HEK293 (cell line): ENCODE measurements around the gene SNCAIP.

Source experiments
- CTCF ChIA-PET: fragments of 350-600 bp; formaldehyde crosslinking; extraction: SDS; loops from one replicate; lab custom pipeline; 2021; ENCODE audit warnings: antibody characterized with exemption; lab: Yijun Ruan, JAX
- POLR2A ChIA-PET: fragments of 300-600 bp; formaldehyde crosslinking; extraction: SDS; loops from one replicate; lab custom pipeline; 2020; ENCODE audit warnings: antibody characterized with exemption, inconsistent platforms; lab: Yijun Ruan, JAX
- H3K27ac ChIP-seq: fragments of 200-500 bp; sonication (Bioruptor generic); 2 replicates; pipeline ENCODE4 v1.5.1; 2014; ENCODE audit warnings: low read depth, low read length, control low read depth, inconsistent platforms; ENCODE audit errors: extremely low read depth
- H3K36me3 ChIP-seq, 2 experiments: fragments of 200-500 bp in 1 of 2; sonication (Bioruptor generic) in 1 of 2; 1 replicate in 1 of 2; 2 replicates in 1 of 2; pipeline ENCODE4 v1.5.1; 2014 to 2017; ENCODE audit warnings: inconsistent platforms in 2 of 2, low read length in 2 of 2; ENCODE audit not compliant: control insufficient read depth in 2 of 2, insufficient read depth in 1 of 2
- H3K4me1 ChIP-seq: fragments of 200-500 bp; sonication (Bioruptor generic); 2 replicates; pipeline ENCODE4 v1.5.1; 2014; ENCODE audit warnings: mild to moderate bottlenecking, low read length, inconsistent platforms; ENCODE audit not compliant: control insufficient read depth, insufficient read depth
- H3K4me3 ChIP-seq: 2 replicates; pipeline ENCODE4 v1.5.1; 2011; ENCODE audit warnings: low read depth, mild to moderate bottlenecking, control low read depth, low read length, moderate library complexity
- H3K9me3 ChIP-seq: fragments of 200-500 bp; sonication (Bioruptor generic); 2 replicates; pipeline ENCODE4 v1.5.1; 2014; ENCODE audit warnings: low read depth, low read length, inconsistent platforms; ENCODE audit not compliant: control insufficient read depth, insufficient read depth
- BCL11A ChIP-seq: fragments of 450-650 bp; formaldehyde crosslinking; IDR thresholded peaks from 2 replicates; pipeline ENCODE4 v1.5.1; 2016; ENCODE audit warnings: low read depth, missing biosample characterization, missing genetic modification characterization
- MEIS1 ChIP-seq: sonication (generic); formaldehyde crosslinking; IDR thresholded peaks from 2 replicates; pipeline ENCODE4 v1.8.1; 2022; ENCODE audit warnings: missing genetic modification reagents, mild to moderate bottlenecking, borderline replicate concordance
- MYNN ChIP-seq: fragments of 450-650 bp; formaldehyde crosslinking; IDR thresholded peaks from 2 replicates; pipeline ENCODE4 v1.5.1; 2016; ENCODE audit warnings: missing biosample characterization, missing genetic modification characterization, borderline replicate concordance
- ZBTB48 ChIP-seq: fragments of 450-650 bp; formaldehyde crosslinking; IDR thresholded peaks from 2 replicates; pipeline ENCODE4 v1.5.1; 2016; ENCODE audit warnings: missing biosample characterization, missing genetic modification characterization
- ZBTB8A ChIP-seq: fragments of 450-650 bp; formaldehyde crosslinking; IDR thresholded peaks from 2 replicates; pipeline ENCODE4 v1.5.1; 2016; ENCODE audit warnings: missing biosample characterization, missing genetic modification characterization
- ZNF112 ChIP-seq: fragments of 450-650 bp; formaldehyde crosslinking; IDR thresholded peaks from 2 replicates; pipeline ENCODE4 v1.5.0; 2017; ENCODE audit warnings: missing biosample characterization, missing genetic modification characterization
- ZNF274 ChIP-seq, 2 experiments: fragments of 200-500 bp in 1 of 2; fragments of 450-650 bp in 1 of 2; sonication (Bioruptor generic) in 1 of 2; formaldehyde crosslinking in 1 of 2; IDR thresholded peaks; 2 replicates each; pipeline versions ENCODE4 v1.5.1 to v1.6.1; 2014 to 2016; ENCODE audit warnings: borderline replicate concordance in 1 of 2, inconsistent platforms in 1 of 2, low read length in 1 of 2, missing biosample characterization in 1 of 2, missing genetic modification characterization in 1 of 2
- ZNF366 ChIP-seq: fragments of 450-650 bp; formaldehyde crosslinking; conservative IDR thresholded peaks from 2 replicates; pipeline ENCODE4 v1.5.1; 2016; ENCODE audit warnings: missing biosample characterization, missing genetic modification characterization
- ZNF37A ChIP-seq: fragments of 450-650 bp; IDR thresholded peaks from 2 replicates; pipeline ENCODE4 v1.5.1; 2018; ENCODE audit warnings: missing biosample characterization, missing genetic modification characterization
- ZNF394 ChIP-seq: fragments of 450-650 bp; formaldehyde crosslinking; IDR thresholded peaks from 2 replicates; pipeline ENCODE4 v1.5.1; 2016; ENCODE audit warnings: missing biosample characterization, missing genetic modification characterization, mild to moderate bottlenecking, moderate library complexity, borderline replicate concordance
- ZNF416 ChIP-seq: fragments of 450-650 bp; formaldehyde crosslinking; IDR thresholded peaks from 2 replicates; pipeline ENCODE4 v1.5.1; 2016; ENCODE audit warnings: missing biosample characterization, missing genetic modification characterization
- ZNF433 ChIP-seq: fragments of 450-650 bp; formaldehyde crosslinking; IDR thresholded peaks from 2 replicates; pipeline ENCODE4 v1.5.1; 2016; ENCODE audit warnings: missing biosample characterization, missing genetic modification characterization, low read depth
- ZNF510 ChIP-seq: fragments of 450-650 bp; formaldehyde crosslinking; IDR thresholded peaks from 2 replicates; pipeline ENCODE4 v1.5.1; 2018; ENCODE audit warnings: mild to moderate bottlenecking, missing genetic modification characterization, missing biosample characterization; ENCODE audit not compliant: insufficient replicate concordance
- ZNF544 ChIP-seq: fragments of 450-650 bp; formaldehyde crosslinking; IDR thresholded peaks from 2 replicates; pipeline ENCODE4 v1.5.0; 2017; ENCODE audit warnings: missing biosample characterization, missing genetic modification characterization
- ZNF548 ChIP-seq: fragments of 450-650 bp; formaldehyde crosslinking; IDR thresholded peaks from 2 replicates; pipeline ENCODE4 v1.5.1; 2016; ENCODE audit warnings: missing biosample characterization, missing genetic modification characterization
- ZNF555 ChIP-seq: fragments of 450-650 bp; formaldehyde crosslinking; conservative IDR thresholded peaks from 2 replicates; pipeline ENCODE4 v1.5.1; 2017; ENCODE audit warnings: missing biosample characterization, mild to moderate bottlenecking, missing genetic modification characterization, inconsistent platforms
- ZNF585B ChIP-seq: fragments of 450-650 bp; formaldehyde crosslinking; IDR thresholded peaks from 2 replicates; pipeline ENCODE4 v1.5.1; 2016; ENCODE audit warnings: missing biosample characterization, missing genetic modification characterization
- ZNF623 ChIP-seq: fragments of 450-650 bp; formaldehyde crosslinking; IDR thresholded peaks from 2 replicates; pipeline ENCODE4 v1.5.1; 2016; ENCODE audit warnings: missing biosample characterization, missing genetic modification characterization
- ZNF670 ChIP-seq: fragments of 450-650 bp; formaldehyde crosslinking; IDR thresholded peaks from 2 replicates; pipeline ENCODE4 v1.5.1; 2016; ENCODE audit warnings: missing biosample characterization, missing genetic modification characterization, low read depth
- ZNF747 ChIP-seq: fragments of 450-650 bp; formaldehyde crosslinking; IDR thresholded peaks from 2 replicates; pipeline ENCODE4 v1.5.1; 2016; ENCODE audit warnings: missing biosample characterization, missing genetic modification characterization
- ZNF837 ChIP-seq: fragments of 450-650 bp; formaldehyde crosslinking; IDR thresholded peaks from 2 replicates; pipeline ENCODE4 v1.5.1; 2016; ENCODE audit warnings: missing biosample characterization, missing genetic modification characterization
- ZSCAN30 ChIP-seq: fragments of 450-650 bp; IDR thresholded peaks from 2 replicates; pipeline ENCODE4 v1.5.1; 2018; ENCODE audit warnings: missing biosample characterization, mild to moderate bottlenecking, missing genetic modification characterization, moderate library complexity
- TF ChIP-seq, protein P1 (sequence below): fragments of 450-650 bp; formaldehyde crosslinking; IDR thresholded peaks from 2 replicates; pipeline ENCODE4 v1.5.1; 2016; ENCODE audit warnings: missing biosample characterization, missing genetic modification characterization
- TF ChIP-seq, protein P2 (sequence below): fragments of 450-650 bp; formaldehyde crosslinking; IDR thresholded peaks from 2 replicates; pipeline ENCODE4 v1.5.1; 2016; ENCODE audit warnings: missing biosample characterization, missing genetic modification characterization
- TF ChIP-seq, protein P3 (sequence below): fragments of 450-650 bp; formaldehyde crosslinking; conservative IDR thresholded peaks from 2 replicates; pipeline ENCODE4 v1.5.1; 2016; ENCODE audit warnings: low read depth, missing biosample characterization, missing genetic modification characterization

SNCAIP gene

DNA sequence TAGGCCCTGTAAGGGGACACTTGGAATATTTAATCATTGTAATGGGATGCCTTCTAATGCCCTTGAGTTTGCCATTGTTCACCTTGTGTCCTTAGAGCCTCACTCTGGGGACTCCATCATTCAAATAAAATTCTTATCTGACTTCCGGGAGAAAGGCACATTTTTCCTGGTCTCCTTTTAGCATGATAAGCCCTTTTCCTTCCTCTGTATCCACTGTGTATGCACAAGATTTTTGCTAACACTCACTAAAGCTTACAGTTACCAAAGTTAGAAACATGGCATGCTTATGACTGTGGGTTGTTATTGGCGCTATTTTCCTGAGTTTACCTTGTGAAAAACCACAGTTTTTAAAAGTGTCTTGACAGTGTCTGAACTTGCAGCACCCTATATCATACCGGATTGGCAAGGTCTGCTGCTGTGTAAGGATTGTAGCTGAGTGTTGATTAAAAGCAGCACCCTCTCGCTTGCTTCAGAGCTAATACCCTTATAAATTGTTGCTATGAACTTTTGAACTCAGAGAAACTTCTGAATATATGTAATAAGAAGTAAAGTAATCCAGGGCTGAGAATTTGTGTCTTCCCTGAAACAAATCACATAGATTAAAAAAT is 46.4 kb downstream of the SNCAIP start:
- no peaks in the 10 kb centered on the region for H3K36me3 ChIP-seq
- H3K27ac ChIP-seq = no peak overlapping the region
- H3K4me3 ChIP-seq = no peak overlapping the region
- CTCF ChIA-PET = no interaction called here
- no peaks in the 10 kb centered on the region for H3K9me3 ChIP-seq
- TF ChIP-seq ZNF837 (tag by site-specific recombination) = no peak
- no peak for TF ChIP-seq ZBTB48
- TF ChIP-seq ZNF548 (tag by site-specific recombination) = no peak
- TF ChIP-seq ZNF112 (tag by site-specific recombination) = no peak
- TF ChIP-seq MYNN (tag by site-specific recombination) = no peak
- no peak for TF ChIP-seq ZNF366
- TF ChIP-seq, protein P1, sequence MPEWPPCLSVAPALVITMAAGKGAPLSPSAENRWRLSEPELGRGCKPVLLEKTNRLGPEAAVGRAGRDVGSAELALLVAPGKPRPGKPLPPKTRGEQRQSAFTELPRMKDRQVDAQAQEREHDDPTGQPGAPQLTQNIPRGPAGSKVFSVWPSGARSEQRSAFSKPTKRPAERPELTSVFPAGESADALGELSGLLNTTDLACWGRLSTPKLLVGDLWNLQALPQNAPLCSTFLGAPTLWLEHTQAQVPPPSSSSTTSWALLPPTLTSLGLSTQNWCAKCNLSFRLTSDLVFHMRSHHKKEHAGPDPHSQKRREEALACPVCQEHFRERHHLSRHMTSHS = no peak
- TF ChIP-seq ZNF585B (tag by site-specific recombination) = no peak
- no peak for TF ChIP-seq MEIS1 (CRISPR knock-in tag)
- POLR2A ChIA-PET = no interaction called here
- H3K4me1 ChIP-seq = peaks cover 21% of the 10 kb centered on the region

DNA sequence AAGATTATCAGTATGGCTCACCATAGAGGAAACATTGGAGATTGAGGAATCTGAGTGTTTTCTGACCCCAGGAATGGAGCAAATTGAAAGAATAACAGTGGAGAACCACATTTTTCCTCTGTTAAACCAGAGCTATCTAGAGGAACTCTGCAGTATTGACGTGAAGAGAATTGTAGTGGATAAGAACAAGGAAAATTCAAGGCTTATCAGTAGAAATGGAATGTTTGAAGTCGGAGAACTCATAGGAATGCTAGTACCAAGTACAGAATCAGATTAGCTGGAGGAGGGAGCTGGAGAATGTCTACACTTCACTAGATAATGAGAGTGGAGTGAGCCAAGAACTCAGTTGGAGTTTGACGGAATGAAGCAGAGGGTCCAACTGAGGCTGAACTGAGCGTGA is 50.3 kb downstream of the SNCAIP start:
- Histone ChIP-seq H3K27ac (no peak overlapping the region), H3K4me3 (no peak overlapping the region), H3K36me3 (no peaks in the 10 kb centered on the region), H3K9me3 (no peaks in the 10 kb centered on the region), H3K4me1 (peaks cover 5% of the 10 kb centered on the region)
- ChIA-PET POLR2A (no interaction called here), CTCF (no interaction called here)
- no peak for TF ChIP-seq ZSCAN30 (tag by site-specific recombination)
- TF ChIP-seq, protein P2, sequence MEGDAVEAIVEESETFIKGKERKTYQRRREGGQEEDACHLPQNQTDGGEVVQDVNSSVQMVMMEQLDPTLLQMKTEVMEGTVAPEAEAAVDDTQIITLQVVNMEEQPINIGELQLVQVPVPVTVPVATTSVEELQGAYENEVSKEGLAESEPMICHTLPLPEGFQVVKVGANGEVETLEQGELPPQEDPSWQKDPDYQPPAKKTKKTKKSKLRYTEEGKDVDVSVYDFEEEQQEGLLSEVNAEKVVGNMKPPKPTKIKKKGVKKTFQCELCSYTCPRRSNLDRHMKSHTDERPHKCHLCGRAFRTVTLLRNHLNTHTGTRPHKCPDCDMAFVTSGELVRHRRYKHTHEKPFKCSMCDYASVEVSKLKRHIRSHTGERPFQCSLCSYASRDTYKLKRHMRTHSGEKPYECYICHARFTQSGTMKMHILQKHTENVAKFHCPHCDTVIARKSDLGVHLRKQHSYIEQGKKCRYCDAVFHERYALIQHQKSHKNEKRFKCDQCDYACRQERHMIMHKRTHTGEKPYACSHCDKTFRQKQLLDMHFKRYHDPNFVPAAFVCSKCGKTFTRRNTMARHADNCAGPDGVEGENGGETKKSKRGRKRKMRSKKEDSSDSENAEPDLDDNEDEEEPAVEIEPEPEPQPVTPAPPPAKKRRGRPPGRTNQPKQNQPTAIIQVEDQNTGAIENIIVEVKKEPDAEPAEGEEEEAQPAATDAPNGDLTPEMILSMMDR (tag by site-specific recombination) = no peak
- no peak for TF ChIP-seq ZNF747

DNA sequence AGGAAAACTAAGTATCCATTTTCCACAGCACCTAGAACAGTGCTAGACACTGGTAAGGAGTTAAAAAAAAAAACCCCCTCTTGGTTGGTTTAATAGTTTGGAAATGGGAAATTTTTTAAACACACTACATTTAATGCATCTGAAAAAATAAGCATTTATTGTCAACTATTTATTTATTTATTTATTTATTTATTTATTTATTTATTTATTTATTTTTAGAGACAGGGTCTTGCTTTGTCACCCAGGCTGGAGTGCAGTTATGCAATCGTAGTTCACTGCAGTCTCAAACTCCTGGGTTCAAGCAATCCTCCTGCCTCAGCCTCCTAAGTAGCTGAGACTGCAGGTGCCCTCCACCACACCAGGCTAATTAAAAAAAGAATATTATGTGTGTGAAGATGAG is 51.6 kb downstream of the SNCAIP start:
- ChIA-PET POLR2A (no interaction called here), CTCF (no interaction called here)
- no peaks in the 10 kb centered on the region for H3K36me3 ChIP-seq
- H3K4me1 ChIP-seq = peaks cover 3% of the 10 kb centered on the region
- no peaks in the 10 kb centered on the region for H3K9me3 ChIP-seq
- no peak overlapping the region for H3K4me3 ChIP-seq
- H3K27ac ChIP-seq = no peak overlapping the region
- TF ChIP-seq ZNF670 = no peak
- TF ChIP-seq ZNF433 (tag by site-specific recombination) = peak; percentile 21; the same call in 1 of the 2 replicates
- TF ChIP-seq, protein P3, sequence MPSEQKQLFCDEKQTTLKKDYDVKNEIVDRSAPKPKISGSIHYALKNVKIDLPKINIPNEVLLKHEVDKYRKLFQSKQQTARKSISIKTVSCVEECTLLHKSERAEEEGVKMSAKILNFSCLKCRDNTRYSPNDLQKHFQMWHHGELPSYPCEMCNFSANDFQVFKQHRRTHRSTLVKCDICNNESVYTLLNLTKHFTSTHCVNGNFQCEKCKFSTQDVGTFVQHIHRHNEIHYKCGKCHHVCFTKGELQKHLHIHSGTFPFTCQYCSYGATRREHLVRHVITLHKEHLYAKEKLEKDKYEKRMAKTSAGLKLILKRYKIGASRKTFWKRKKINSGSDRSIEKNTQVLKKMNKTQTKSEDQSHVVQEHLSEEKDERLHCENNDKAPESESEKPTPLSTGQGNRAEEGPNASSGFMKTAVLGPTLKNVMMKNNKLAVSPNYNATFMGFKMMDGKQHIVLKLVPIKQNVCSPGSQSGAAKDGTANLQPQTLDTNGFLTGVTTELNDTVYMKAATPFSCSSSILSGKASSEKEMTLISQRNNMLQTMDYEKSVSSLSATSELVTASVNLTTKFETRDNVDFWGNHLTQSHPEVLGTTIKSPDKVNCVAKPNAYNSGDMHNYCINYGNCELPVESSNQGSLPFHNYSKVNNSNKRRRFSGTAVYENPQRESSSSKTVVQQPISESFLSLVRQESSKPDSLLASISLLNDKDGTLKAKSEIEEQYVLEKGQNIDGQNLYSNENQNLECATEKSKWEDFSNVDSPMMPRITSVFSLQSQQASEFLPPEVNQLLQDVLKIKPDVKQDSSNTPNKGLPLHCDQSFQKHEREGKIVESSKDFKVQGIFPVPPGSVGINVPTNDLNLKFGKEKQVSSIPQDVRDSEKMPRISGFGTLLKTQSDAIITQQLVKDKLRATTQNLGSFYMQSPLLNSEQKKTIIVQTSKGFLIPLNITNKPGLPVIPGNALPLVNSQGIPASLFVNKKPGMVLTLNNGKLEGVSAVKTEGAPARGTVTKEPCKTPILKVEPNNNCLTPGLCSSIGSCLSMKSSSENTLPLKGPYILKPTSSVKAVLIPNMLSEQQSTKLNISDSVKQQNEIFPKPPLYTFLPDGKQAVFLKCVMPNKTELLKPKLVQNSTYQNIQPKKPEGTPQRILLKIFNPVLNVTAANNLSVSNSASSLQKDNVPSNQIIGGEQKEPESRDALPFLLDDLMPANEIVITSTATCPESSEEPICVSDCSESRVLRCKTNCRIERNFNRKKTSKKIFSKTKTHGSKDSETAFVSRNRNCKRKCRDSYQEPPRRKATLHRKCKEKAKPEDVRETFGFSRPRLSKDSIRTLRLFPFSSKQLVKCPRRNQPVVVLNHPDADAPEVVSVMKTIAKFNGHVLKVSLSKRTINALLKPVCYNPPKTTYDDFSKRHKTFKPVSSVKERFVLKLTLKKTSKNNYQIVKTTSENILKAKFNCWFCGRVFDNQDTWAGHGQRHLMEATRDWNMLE (tag by site-specific recombination) = peak; percentile 77
- TF ChIP-seq ZBTB8A (tag by site-specific recombination) = peak; percentile 41; the same call in 1 of the 2 replicates
- TF ChIP-seq ZNF37A (tag by site-specific recombination) = no peak
- TF ChIP-seq ZNF555 (tag by site-specific recombination) = peak; percentile 50
- no peak for TF ChIP-seq ZNF544 (tag by site-specific recombination)
- TF ChIP-seq ZNF416 (tag by site-specific recombination) = no peak
- TF ChIP-seq BCL11A = no peak
- no peak for TF ChIP-seq ZBTB48
- peak; percentile 63; the same call in 1 of the 2 replicates for TF ChIP-seq ZNF394
- peak; percentile 48 for TF ChIP-seq ZNF510 (tag by site-specific recombination)
- TF ChIP-seq ZNF274 (IDR thresholded peaks at IDR 0.05; ENCODE audit: low read length) = no peak
- no peak for TF ChIP-seq ZNF274 (tag by site-specific recombination; IDR thresholded peaks at IDR 0.05; ENCODE audit: borderline replicate concordance)
- peak; percentile 38; the same call in 1 of the 2 replicates for TF ChIP-seq ZNF623
